GM10266 (cell line): ENCODE measurements around the gene FGF8.

Experiments
- DNase-seq: peaks from one replicate; pipeline ENCODE4 v3.0.0; 2012; ENCODE audit errors: extremely low spot score
- TF ChIP-seq, protein P1 (sequence below): IDR thresholded peaks from 2 replicates; pipeline ENCODE4 v1.5.1; 2012; ENCODE audit warnings: mild to moderate bottlenecking, low read depth; ENCODE audit not compliant: control insufficient read depth, insufficient read depth; ENCODE audit errors: missing control alignments

FGF8 gene

DNA sequence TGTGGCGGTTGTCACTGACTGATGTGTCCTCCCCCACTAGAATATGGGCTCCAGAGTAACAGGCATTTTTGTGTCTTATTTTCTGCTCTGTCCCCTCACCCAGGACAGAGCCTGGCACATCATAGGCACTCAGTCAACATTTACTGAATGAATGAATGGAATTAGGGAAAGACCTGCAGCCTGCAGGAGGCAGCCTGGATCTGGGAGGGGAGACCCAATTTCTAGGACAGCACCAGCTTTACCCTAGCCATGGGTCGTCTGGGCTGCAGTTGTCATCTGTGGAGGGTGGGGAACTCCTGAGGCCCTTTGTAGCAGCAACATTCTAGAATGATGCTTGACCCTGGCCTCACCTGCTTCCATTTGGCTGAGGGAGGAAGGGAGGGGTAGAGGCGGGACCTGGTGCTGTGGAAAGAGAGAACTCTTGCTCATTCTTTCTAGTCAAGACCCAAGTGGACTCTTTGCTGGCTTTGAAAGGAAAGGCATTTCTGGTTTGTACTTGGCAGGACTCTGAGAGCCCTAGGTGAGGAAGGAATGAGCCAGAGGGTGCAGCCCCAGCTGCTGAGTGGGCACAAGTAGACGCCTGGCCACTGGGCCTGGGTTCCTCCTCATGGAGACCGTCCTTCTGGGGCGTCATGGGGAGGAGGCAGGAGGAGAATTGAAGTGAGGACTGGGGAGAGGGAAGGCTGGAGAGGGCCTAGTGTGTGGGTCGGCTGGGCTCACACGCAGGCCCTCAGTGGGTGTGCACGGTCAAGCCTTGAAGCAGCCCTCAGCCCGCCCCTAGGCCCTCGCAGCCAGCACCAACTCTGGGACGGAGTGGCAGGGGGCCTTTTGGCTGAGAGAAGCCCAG lies 8.9 kb downstream of the FGF8 start:
- TF ChIP-seq, protein P1, sequence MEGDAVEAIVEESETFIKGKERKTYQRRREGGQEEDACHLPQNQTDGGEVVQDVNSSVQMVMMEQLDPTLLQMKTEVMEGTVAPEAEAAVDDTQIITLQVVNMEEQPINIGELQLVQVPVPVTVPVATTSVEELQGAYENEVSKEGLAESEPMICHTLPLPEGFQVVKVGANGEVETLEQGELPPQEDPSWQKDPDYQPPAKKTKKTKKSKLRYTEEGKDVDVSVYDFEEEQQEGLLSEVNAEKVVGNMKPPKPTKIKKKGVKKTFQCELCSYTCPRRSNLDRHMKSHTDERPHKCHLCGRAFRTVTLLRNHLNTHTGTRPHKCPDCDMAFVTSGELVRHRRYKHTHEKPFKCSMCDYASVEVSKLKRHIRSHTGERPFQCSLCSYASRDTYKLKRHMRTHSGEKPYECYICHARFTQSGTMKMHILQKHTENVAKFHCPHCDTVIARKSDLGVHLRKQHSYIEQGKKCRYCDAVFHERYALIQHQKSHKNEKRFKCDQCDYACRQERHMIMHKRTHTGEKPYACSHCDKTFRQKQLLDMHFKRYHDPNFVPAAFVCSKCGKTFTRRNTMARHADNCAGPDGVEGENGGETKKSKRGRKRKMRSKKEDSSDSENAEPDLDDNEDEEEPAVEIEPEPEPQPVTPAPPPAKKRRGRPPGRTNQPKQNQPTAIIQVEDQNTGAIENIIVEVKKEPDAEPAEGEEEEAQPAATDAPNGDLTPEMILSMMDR = no peak
- DNase-seq = no peak

- TF ChIP-seq, protein P1 = no peak
- DNase-seq = no peak
Measured at GRCh38 chr10:101766306-101766705, 9.6 kb downstream of the FGF8 start.

GRCh38 chr10:101763141-101763846 lies 12.6 kb downstream of the FGF8 start:
- no peak for DNase-seq
- TF ChIP-seq, protein P1 = no peak

DNA sequence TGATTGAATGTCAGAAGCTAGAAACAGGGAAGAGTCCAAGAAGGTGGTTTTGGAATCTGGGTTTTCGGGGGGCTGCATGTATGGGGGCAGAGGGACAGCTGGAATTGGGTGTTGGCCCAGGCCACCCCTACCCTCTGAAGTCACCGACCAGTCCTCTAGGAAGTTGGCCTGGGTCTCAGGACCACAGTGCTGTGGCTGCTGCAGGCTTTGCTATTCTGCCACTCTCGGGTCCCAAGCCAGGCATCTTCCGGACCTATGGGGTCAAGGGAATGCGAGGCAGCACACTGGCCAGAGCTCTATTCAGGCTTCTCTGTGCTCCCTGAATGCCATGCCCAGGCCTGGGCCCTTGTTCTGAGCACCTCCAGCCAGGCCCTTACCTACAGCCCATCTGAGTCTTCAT lies 13.2 kb downstream of the FGF8 start:
- DNase-seq = no peak
- TF ChIP-seq, protein P1 = no peak

- DNase-seq = no peak
Measured at GRCh38 chr10:101761226-101761625, 14.7 kb downstream of the FGF8 start.

DNA sequence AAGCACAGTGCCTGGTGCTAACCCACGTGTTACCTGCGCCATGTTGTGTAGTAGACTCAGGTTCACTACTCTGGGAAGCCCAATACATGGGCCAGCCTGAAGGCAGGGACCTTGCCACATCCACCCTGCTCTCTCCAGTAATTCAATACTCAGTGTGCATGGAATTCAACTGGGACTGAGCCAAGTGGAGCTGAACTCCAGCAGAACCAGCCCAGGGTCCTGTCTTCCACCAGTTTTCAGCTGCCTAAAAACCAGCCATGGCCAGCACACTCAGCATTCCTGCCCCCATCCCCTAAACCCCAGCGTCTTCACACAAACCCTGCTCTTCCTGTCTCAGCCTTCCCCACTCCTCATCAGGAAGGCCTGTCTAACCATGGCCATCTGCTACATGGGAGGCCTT lies 15.4 kb downstream of the FGF8 start:
- TF ChIP-seq, protein P1 = no peak
- no peak for DNase-seq

More at GRCh38 chr10:101761226-101761625, 14.7 kb downstream of the FGF8 start:
- TF ChIP-seq, protein P1 = no peak
